NCI-H2171 (cell line): ENCODE data around the gene KSR1.
A peak's percentile ranks its signal among the peaks of the same experiment; 100 is the strongest.
"Not testable (repeated sequence)": the region's sequence is repeated elsewhere in the genome, so short reads cannot be mapped to it uniquely, and the experiment has no call there.

Source experiments
- DNase-seq: peaks from one replicate; lab custom pipeline; 2025; lab: John Stamatoyannopoulos, UW

The KSR1 gene

DNA sequence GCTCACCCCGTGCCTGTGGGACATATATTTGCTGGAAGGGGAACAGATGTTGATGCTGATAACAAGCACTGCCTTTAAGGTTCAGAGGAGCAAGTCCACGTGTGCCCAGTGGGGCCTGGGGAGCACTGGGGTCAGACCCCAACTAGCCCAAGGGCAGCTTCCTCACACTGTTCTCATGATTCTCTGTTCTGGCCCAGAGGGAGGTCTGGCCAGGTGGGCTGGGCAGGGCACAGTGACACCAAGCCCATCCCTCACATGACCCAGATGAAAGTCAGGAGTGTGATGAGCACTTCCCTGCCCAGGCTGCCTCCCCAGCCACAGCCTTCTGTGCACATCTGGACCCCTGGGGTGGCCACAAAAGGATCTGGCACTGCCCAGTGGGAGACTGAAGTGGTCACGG is 29.8 kb upstream of the KSR1 start:
- DNase-seq, result not testable (repeated sequence)

DNA sequence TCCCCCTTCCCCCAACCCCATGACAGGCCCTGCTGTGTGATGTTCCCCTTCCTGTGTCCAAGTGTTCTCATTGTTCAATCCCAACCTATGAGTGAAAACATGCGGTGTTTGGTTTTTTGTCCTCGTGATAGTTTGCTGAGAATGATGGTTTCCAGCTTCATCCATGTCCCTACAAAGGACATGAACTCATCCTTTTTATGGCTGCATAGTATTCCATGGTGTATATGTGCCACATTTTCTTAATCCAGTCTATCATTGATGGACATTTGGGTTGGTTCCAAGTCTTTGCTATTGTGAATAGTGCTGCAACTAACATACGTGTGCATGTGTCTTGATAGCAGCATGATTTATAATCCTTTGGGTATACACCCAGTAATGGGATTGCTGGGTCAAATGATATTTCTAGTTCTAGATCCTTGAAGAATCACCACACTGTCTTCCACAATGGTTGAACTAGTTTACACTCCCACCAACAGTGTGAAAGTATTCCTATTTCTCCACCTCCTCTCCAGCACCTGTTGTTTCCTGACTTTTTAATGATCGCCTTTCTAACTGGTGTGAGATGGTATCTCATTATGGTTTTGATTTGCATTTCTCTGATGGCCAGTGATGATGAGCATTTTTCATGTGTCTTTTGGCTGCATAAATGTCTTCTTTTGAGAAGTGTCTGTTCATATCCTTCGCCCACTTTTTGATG is 28.9 kb upstream of the KSR1 start:
- DNase-seq, result not testable (repeated sequence)

DNA sequence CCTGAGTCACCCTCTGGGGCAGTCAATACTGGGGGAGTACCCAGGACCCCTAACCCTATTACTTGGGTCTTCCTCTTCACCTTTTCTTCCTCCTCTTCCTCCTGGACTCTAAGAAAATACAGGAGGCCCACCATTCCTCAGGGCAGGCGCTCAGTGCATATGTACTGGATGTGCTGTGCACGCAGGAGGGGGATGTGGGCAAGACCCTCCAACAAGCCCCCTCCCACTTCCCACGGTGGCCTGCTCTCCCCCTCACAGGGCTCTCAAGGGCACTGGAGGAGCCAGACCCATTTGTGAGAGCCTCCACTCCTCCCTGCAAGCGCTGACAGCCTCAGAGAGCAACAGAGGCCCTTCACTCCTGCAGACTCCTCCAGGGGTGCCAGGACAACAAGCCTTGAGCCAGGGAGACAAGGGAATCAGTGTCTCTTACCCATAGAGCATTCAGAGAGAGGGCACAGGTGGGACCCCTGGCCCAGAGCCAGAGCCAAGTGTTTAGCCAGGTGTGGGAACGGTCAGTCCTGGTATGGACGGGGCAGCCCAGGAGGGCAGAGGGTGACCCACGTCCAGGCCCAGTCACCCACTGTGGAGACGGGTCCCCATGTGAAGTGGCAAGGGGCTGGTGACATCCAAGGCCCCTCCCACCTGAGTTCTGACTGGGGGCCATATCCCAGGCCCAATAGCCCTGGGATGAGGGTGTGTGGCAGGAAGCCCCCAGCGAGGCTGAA is 27.3 kb upstream of the KSR1 start:
- DNase-seq, result no peak

DNA sequence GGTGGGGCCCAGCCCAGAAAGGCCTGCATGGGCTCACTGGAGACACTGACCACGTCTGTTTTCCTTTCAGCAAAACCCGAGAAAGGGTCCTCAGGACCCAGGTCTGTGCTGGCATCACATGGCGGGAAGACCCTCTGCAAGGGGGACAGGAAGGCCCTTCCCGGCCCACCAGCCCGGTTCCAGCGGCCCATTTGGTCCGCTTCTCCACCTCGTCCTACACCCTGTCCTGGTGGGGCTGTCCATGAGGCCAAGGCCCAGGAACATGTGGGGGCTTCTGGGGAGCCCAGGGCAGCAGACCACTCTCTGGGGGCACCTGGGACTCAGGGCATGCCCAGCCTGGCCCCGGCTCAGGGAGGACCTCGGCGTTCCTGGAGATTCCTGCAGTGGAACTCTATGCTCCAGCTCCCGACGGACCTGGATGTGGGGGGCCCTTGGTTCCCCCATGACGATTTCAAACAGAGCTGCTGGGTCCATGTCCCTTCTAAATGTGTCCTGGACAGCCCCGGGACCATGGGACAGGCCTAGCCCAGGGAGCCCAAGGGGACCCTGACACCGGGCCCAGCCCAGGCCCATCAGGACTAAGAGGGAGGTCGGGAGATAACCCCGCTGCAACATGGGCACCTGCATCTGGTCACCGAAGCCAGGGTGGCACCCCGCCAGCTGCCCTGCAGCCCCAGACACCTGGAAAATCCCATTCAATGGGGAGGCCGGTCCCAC is 26.4 kb upstream of the KSR1 start:
- DNase-seq, result no peak

DNA sequence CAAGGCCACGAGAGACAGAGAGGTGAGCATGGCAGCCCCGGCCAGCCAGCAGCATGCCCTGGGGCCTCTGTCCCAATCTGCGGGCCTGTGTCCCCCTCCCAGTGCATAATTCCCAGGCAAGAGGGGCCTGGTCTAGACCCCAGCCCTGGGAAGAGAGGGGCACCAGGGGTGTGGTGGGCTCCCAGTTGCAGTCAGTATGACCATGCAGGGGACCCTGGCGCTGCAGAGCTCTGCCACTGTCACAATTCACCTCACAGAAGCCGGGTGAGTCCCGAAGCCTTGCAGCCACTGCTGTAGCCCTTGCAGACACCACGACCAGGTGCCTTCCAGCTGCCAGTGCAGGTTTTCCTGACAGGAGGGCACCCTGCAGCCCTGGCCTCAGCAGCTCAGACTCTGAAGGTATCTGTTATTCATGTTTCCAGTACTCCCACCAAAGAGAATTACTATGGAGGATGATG is 25.8 kb upstream of the KSR1 start:
- no peak for DNase-seq

DNA sequence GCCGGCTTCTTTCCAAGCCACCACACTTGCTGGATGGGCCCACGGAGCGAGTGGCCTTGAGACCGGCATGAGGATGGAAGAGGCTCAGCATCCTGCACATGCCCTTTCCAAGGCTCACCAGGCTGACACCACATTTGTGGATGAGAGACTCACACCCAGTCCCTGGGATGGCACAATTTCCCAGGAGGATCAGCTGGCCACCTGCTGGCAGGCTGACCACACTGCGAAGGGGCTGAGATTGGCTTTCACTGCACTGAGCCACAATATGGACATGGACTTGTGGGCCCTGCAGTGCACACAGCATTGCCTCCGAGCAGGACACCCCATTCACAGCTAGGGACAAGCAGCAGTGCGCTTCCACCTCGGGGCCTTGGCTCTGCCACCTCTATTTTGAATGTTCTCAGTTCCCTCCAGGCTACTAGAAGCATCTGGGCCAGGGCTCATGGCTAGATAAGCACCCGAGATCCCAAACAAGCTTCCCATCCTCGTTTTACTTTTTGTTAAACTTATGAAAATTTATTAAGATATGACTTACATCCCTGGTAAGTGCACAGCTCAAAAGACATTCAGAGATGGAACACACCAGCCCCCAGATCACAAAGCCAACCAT is 25.3 kb upstream of the KSR1 start:
- DNase-seq, result no peak

DNA sequence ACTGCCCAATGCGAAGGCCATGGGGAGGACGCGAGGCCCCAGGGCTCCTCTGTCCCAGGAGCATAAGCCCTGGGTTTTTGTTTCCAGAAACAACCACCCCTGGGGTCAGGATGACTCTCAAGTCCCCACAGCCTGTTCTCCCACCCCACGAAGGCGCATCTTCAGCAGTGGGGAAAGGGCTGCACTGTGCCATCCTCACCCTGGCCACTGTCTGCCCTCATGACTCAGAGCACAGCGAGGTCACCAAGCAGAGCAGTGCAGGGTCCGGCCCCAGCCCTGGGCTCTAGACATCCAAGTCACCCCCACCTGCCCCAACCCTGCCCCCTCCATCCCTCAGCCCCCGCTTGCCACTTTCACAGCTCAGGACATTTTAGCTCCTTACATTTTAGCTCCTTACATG is 22.7 kb upstream of the KSR1 start:
- no peak for DNase-seq

DNA sequence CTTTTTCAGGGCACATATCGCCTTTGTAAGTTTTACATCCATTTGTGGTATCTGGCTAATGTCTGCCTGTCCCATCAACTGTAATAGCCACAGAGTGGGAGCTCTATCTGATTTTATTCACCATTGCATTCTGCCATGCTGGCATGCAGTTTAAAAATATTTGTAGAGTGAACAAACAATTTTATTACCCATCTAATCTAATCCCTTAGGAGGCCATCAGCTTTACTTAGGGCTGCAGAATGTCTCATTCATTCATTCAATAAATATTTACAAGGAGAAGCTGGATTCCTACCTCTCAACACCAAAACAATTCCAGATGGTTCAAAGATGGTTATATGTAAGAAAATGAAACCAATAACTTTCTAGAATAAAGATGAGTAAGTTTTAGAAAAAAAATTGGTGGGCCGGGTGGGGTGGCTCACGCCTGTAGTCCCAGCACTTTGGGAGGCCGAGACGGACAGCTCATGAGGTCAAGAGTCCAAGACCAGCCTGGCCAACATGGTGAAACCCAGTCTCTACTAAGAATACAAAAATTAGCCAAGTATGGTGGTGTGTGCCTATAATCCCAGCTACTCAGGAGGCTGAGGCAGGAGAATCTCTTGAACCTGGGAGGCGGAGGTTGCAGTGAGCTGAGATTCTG is 20.7 kb upstream of the KSR1 start:
- not testable (repeated sequence) for DNase-seq

DNA sequence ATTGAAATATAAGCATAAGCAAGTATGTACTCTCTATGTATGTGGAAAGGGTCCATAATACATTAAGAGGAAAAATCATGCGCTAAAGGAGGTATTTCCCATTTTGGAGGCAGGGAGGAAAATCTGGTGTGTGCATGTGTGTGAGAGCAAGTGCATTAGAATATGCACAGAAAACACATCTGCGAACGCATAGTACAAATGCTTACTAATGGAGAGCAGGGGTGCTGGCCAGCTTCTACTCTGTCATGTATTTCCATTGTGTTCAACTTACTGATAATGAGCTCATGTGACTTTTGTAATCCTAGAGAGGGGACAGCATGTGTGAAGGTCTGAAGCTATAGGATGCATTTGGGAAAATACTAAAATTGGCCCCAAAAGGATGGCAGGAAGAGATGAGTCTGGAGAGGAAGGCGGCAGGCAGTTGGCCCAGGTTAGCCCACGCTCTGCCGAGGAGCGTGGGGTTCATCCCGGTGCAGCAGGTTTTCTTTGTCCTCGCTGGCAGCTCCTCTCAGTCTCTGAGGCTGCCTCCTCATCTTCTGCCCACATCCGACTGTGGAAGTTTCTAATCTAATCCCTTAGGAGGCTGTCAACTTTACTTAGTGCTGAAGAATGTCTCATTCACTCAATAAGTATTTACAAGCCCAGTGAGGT is 17.8 kb upstream of the KSR1 start:
- no peak for DNase-seq

DNA sequence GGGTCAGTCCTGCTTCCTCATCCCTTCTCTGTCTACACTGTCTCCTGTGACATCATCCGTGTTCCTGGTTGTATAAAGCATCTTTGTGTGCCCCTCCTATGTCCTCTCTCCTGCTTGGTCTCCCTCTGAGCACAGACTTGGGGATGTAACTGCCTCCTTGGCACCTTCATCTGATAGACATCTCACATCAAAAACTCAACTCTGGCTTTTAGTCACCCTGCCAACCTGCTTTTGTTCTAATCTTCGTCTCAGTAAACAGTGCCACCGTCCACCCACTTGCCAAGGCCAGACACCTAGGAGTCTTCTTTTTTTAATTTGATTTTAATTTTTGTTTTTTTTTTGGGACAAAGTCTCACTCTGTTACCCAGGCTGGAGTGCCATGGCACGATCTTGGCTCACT is 16.9 kb upstream of the KSR1 start:
- DNase-seq, result no peak

DNA sequence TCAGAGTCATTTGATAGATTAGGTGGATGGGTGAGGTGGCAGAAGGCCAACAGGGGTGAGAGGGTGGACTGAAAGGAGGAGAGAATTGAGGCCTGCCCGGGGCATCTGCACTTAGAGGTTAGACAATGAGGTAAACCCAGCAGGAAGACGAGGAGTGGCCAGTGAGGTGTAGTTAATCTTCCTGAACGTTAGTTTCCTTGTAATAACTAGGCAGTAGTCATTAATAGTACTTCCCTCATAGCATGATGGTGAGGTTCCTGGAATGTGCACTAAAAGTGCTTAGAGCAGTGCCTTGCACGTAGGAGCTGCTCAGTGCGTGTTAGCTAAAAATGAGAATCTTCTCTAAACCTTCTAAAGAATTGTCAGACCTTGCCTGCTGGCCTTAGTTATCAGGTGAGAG is 13.5 kb upstream of the KSR1 start:
- DNase-seq, result no peak

DNA sequence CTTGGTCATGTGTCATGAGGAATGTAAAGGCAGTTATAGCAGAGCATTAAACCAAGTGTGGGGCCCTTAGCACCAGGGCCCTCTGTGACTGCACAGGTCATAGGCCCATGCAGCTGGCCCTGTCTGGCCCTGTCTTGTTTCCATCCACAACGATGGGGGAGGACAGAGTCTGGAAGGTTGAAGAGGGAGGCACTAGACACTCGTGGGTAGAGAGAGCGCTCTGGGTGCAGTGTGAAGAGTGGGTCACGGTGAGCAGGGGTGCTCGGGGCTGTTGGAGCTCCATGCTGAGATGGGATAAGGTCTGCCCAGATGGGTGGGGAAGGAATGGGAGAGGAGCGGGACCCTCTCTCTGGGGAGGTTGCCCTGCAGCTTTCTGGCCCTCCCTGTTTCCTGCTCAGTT is 12.8 kb upstream of the KSR1 start:
- DNase-seq, result no peak

DNA sequence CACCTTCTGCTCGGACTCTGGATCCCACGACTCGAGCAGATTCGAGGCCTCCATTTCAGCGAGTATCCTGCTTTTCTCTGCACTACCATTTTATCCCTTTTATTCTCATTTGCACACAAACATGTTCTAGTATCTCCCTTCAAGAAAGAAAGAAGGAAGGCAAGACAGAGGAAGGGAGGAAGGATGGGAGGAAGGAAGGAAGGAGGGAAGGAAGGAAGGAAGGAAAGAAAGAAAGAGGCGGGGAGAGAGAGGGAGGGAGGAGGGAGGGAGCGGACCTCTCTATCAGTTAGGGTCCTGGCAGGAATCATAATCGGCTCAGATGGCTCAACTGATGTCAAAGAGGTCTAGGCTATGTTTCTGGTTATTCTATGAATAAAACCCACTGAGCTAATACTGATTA is 10.3 kb upstream of the KSR1 start:
- DNase-seq, result no peak

DNA sequence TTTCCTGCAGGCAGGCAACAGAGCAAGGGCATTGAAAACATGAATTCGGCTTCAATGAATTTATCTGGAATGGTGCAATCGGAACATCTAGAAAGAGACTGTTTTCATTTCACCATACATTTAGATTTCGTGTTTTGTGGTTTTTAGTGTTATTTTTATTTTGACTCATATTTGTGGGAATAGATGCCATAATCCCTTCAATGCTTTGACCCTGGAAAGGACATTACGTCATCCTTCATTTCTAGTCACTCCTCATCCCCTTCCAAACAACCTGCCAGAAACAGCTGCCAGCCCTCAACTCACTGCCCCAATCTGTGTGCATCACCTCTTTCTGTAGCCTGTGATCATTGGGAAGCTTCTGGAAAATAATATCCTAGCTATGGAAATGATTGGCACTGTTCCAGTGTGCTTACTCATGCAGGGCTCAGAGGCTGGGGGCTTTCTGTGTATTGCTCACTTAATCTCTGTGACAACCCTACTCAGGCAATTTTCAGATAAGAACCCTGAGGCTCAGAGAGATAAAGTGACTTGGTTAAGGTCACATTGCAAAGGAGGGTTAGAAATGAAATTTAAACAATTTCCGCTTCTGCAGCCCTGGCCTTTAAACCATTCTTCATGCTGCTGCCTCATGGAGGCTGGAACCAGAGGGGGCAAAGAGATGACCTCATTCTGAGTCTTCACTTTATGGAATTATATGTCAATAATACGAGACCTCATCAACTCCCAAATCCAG is 9.5 kb upstream of the KSR1 start:
- DNase-seq, result peak; percentile 30

DNA sequence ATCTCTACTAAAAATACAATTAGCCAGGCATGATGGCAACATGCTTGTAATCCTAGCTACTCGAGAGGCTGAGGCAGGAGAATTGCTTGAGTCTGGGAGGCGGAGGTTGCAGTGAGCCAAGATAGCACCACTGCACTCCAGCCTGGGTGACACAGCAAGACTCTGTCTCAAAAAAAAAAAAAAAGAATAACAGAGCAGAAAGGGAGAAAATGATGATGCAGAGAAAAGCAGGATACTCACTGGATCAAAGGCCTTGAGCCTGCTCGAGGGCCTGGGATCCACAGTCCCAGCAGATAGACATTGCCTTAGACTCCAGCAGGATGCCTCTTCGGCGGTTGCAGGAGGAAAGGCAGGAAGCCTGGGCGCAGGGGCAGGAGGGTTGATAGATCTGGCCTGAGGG is 7.7 kb upstream of the KSR1 start:
- DNase-seq, result not testable (repeated sequence)

DNA sequence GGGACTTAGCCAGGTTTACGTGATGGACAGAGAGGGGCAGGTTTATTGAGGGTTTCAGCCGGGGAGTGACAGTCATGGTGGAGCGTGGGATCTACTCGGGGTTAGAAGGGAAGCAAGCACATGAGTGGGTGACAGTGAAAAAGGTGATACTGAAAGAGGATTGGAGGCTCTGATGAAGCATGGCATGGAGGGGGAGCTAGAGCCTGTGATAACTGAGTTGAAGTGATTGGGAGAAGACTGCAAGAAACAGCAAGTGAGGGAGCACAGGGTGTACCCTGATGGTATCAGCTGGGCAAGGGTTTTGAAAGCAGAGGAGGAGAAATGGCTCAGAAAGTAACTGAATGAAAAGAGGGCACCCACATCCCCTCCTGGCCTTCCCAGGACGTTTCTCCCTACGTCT is 6.7 kb upstream of the KSR1 start:
- no peak for DNase-seq

DNA sequence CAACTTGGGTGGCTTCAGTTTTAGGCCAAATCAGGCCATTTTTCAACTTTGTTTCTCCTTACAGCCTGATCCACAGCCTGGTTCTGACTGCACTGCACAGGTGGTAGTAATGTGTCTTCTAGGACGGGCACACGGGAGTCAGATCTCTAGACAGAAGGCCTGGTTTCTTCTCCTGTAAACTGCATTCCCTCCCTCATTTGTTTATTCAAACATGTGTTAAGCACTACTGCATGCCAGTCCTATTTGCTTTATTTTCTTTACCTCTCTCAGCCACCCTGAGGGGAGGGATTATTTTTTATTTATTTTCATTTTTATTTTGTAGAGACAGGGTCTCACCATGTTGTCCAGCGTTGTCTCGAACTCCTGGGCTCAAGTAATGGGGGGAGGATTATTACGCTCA is 6.3 kb upstream of the KSR1 start:
- DNase-seq, result no peak

DNA sequence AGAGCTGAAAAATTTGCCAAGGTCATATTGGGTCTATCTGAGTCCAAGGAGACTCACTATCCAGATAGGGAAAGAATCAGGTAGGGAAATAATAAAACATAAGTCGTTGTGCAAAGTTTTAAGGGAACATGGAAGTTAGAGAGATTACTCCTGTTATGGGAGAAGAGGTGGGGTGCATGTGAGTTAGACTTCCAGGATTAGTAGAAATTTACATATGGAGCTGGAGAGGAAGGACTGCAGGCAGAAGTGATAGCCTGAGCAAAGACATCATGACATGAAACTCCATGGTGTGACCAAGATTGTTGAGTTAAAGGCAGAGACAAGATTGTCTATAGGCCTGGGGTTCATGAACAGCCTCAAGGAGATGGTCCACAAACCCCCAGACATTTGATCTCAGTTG is 5.8 kb upstream of the KSR1 start:
- DNase-seq, result no peak

DNA sequence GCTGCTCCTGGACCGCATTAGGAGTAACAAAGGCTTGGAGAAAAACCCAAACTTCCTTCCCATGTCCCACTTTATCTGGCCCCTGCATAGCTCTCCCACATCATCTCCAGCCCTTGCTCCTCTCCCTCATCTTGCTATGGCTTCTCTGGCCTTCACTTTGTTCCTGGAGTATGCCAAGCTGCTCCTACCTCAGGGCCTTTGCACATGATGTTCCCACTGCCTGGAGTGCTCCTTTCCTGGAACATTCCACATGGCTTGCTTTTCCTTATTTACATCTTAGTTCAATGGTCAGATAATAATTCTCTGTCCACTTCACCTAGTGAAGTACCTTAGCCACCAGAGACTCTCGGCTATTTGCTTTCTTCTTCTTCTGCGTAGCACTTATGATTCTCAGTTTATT is 4.3 kb upstream of the KSR1 start:
- no peak for DNase-seq

DNA sequence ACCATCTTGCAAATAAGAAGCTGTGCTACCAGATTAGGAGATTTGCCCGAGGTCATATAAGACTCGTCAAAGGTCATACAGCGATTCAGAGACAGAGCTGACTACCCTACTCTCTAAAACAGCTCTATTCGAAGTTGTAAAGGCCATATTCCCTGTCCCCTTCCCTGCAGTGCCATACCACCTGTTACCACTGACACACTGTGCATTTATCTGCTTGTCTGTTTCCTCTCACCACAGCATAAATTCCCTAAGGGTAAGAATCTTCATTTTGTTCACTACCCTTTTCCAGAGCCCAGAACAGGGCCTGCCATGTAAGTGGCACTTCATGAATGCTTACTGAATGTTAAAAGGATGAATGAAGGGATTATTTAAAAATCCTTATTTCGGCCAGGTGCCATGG is 3.4 kb upstream of the KSR1 start:
- no peak for DNase-seq

DNA sequence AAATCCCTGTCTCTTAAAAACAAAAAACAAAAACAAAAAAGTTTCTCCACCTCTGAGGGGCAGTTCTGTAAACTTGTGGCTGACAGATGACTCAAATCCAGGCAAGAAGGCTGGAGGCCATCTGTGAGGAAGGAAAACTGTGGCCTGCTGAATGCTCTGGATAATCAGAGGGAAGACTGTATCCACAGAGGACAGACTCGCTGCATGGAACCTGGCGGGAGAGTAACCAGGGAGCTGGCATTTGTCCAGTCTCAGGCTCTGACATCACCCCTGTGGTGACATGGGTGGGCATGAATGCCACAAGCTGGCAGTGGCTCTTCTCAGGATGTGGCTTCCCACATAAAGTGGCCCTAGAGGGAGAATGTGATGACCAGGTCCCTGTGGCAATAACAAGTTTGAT is 2.8 kb upstream of the KSR1 start:
- no peak for DNase-seq
